ENCODE results near the gene SNX9. TPM values are rescaled to one million over a fixed set of nuclear protein-coding genes. Genes with fewer than 3 reads are reported as not detected.

SNX9 gene
- total RNA-seq, 1 donor from 2014 or later, result 25.0 TPM

- Histone ChIP-seq H3K27ac (no peak overlapping the region), H3K36me3 (no peaks in the 10 kb centered on the region), H3K4me3 (no peak overlapping the region), H3K4me1 (peaks cover 32% of the 10 kb centered on the region), H3K9me3 (no peaks in the 10 kb centered on the region), H3K27me3 (no peaks in the 10 kb centered on the region)
- no peak for TF ChIP-seq CTCF (IDR thresholded peaks at IDR 0.05)
- DNase-seq (no peak), ATAC-seq (no peak)
- intact Hi-C loops (cut with DNase I), result no loop called here
These were observed 22.6 kb downstream of the SNX9 start for GRCh38 chr6:157845493-157846259.

- DNase-seq (no peak), ATAC-seq (no peak)
- H3K9me3 ChIP-seq, result no peaks in the 10 kb centered on the region
- no peak for TF ChIP-seq CTCF (IDR thresholded peaks at IDR 0.05)
- no peaks in the 10 kb centered on the region for H3K36me3 ChIP-seq
- no peak overlapping the region for H3K27ac ChIP-seq
- no peaks in the 10 kb centered on the region for H3K27me3 ChIP-seq
- intact Hi-C loops (cut with DNase I), result no loop called here
- H3K4me1 ChIP-seq, result peaks cover 24% of the 10 kb centered on the region
- no peak overlapping the region for H3K4me3 ChIP-seq
These were observed 24.8 kb downstream of the SNX9 start for GRCh38 chr6:157847846-157848245.

DNA sequence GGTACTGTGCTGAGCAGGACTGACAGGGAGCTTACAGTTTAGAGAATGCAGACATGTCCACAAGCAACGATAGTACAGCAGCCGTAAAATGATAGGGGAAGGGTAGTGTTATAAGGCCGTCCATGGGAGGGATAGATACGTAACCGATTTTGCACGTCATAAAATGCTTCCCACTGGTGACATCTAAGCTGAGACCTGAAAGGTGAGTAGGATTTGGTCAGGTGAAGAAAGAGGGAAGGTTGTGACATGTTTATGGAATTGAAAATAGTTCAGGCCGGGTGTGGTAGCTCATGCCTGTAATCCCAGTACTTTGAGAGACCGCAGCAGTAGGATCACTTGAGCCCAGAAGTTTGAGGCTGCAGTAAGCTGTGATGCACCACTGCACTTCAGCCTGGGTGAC is 25.6 kb downstream of the SNX9 start:
- intact Hi-C loops (cut with DNase I), result no loop called here

DNA sequence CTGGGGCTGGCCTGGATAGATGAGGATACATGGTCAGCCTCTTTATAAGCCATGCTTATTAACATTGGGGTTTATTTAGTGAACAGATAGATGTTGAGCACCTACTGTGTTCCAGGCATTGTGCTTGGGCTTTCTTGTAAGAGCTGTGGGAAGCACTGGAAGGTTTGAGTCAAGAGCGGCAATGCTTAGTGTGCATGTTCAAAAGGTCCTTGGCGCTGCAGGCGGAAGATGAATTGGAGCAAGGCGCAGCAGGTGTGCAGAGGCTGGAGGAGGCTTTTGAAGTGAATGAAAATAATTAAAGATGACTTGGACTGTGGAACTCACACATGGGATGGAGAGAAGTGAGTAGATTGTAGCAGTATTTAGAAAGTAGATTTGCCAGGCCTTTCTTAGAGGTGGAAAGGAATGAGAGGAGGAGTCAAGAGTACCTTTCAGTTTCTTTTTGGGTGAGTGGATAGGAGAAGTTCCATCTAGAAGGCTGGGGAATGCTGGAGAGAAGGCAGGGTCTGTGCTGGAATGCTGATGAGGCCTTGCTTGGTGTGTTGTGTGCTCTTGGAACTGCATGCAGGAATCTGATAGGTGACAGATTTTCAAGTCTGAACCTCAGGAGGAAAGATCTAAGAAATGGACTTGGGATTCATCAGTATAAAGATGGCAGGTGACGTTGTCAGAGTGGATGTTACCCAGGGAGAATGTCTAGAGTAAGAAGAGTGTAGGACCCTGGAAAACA is 26.4 kb downstream of the SNX9 start:
- intact Hi-C loops (cut with DNase I), result no loop called here
- ATAC-seq (no peak), DNase-seq (no peak)
- no peak overlapping the region for H3K4me3 ChIP-seq
- TF ChIP-seq CTCF (IDR thresholded peaks at IDR 0.05), result no peak
- H3K36me3 ChIP-seq, result no peaks in the 10 kb centered on the region
- no peaks in the 10 kb centered on the region for H3K9me3 ChIP-seq
- no peaks in the 10 kb centered on the region for H3K27me3 ChIP-seq
- H3K4me1 ChIP-seq, result peaks cover 24% of the 10 kb centered on the region
- no peak overlapping the region for H3K27ac ChIP-seq

More for the DNA sequence above, 25.6 kb downstream of the SNX9 start:
- ATAC-seq (no peak), DNase-seq (no peak)
- Histone ChIP-seq H3K27me3 (no peaks in the 10 kb centered on the region), H3K4me1 (peaks cover 24% of the 10 kb centered on the region), H3K36me3 (no peaks in the 10 kb centered on the region), H3K4me3 (no peak overlapping the region), H3K27ac (no peak overlapping the region), H3K9me3 (no peaks in the 10 kb centered on the region)
- TF ChIP-seq CTCF (IDR thresholded peaks at IDR 0.05), result no peak

- intact Hi-C loops (cut with DNase I), result no loop called here
- no peaks in the 10 kb centered on the region for H3K27me3 ChIP-seq
- no peak overlapping the region for H3K27ac ChIP-seq
- H3K4me3 ChIP-seq, result no peak overlapping the region
- no peaks in the 10 kb centered on the region for H3K36me3 ChIP-seq
- TF ChIP-seq CTCF (IDR thresholded peaks at IDR 0.05), result no peak
- ATAC-seq, result no peak
- no peak for DNase-seq
- H3K4me1 ChIP-seq, result peaks cover 24% of the 10 kb centered on the region
- H3K9me3 ChIP-seq, result no peaks in the 10 kb centered on the region
These were observed 27.0 kb downstream of the SNX9 start for GRCh38 chr6:157850030-157850429.

Data from upper lobe of right lung (tissue), 1 donor.